ENCODE data around the gene IL17RB.

Gene IL17RB

DNA sequence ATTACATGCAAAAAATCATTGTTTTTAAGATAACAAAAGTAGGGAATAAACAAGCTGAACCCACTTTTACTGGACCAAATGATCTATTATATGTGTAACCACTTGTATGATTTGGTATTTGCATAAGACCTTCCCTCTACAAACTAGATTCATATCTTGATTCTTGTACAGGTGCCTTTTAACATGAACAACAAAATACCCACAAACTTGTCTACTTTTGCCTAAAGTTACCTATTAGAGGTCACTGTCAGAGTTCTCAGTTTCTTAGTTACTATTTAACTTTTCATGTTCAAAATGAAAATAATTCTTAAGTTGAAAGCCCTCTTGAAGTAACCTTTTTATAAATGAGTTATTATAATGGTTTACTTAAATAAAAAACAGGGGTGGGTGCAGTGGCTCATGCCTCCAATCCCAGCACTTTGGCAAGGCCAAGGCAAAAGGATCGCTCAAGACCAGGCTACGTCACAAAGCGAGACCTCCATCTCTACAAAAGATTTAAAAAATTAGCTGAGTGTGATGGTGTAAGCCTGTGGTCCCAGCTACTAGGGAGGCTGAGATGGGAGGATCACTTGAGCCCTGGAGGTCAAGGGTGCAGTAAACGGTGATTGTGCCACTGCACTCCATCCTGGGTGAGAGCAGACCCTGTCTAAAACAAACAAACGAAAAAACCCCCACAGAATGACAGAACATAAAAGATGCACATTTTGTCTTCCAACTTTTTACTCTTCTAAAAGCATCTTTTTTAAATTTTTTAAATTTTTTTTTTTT, 19.5 kb downstream of the IL17RB start:
- no peak for DNase-seq

DNA sequence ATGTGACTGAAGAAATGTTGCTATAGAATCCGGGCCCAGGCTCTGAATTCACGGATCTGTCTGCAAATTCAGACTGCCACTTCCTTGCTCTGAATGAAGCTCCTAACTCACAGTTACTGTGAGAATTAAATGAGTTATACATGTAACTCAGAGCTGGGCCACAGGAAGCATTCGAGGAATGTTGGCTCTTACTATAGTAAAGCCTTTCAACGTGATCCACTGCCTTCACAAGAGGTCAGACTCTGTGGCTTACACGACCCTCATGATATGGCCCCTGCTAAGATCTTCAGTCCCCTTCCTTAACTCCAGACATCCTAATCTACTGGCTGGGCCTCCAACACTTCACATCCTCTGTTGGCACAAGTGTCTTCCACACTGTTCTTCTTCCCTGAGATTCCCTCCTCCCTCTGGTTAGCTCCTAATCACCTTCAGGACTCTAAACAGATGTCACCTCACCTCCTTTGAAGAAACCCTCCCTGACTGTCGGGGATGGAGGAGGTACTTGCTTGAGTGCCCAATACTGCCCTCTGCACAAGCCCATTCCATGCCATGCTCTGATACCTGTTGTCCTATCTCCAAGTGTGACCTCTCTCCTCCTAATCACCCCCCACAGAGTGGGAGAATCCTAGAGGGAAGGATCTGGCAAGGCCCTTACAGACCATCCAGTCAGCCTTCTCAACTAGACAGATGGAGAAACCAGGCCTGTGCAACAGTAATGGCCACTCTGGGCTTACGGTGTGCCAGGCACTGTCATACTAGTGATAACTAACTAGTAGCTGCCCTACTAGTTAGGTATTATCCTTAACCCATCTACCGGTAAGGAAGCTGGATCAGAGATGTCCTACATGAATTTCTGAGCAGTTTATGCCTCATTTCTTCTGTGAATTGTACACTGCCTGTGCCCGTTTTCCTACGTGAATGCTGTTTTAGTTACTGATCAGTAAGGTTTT, 34.3 kb downstream of the IL17RB start:
- DNase-seq, result no peak

DNA sequence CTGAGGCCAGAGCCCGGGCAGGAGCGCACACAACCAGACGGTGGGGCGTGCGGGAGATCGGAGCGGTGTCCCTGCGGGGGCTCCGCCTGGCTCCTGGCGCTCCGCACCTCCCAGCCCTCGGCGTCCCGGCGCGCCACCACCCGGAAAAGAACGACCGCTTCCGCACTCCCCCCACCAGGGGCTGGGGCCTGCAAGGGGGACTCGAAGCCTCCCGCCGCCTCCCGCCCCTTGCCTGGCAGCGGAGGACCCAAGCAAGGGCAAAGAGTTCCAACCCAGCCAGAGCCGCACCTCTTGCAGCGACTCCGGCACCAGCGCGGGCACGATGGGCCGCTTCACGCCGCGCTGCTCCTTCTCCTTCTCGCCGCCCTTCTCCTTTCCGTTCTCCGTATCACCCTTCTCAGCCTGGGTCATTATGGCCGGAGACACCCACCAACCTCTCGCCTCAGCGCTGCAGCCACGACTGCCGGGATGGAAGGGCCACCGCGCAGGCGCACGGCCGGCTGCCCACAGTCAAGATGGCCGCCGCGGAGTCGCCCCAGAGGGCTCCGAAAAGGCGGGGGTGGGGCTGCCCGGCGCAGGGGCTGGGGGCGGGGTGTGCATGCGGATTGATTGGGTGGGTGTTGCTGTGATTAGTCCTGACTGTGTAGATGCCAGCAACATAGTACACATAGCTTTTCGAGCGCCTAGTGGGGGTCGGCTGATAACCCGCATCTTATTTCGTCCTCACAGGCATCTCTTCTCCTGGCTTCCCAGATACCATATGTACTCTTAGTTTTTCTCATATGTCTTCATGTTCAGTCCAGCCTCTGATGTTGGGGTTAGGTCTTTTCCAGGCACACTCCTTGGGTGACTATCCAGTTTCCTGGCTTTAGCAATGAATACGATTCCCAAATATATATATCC, 35.6 kb downstream of the IL17RB start, which contains the start of gene ACTR8:
ACTR8 (minus strand) TSS at position 462 of the 903 bp plus-strand sequence; CDS start at position 411, 51 bp downstream.
- peak; percentile 61 to 66 for DNase-seq

DNA sequence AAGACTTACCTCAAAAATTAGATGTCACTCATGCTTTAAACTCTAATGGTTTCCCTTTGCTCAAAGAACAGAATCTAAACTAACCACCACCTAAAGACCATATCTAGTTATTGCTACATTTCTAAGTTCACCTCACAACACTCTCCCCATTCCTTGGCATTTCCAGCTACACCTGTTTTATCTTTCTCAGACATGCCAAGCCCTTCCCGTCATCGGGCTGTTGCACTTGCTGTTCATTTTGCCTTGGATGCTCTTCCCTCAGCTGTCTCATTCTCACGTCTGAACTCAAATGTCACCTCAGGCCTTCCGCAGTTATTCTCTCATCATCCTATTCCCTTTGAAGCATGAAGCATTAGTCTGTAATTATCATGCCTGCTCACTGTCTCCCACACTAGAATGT, 36.6 kb downstream of the IL17RB start:
- no peak for DNase-seq

- no peak for DNase-seq
Measured at GRCh38 chr3:53884623-53885022, 38.3 kb downstream of the IL17RB start.

GRCh38 chr3:53885239-53885638, 38.9 kb downstream of the IL17RB start:
- DNase-seq, result no peak

GRCh38 chr3:53887446-53887845, 41.1 kb downstream of the IL17RB start:
- DNase-seq, result no peak

DNA sequence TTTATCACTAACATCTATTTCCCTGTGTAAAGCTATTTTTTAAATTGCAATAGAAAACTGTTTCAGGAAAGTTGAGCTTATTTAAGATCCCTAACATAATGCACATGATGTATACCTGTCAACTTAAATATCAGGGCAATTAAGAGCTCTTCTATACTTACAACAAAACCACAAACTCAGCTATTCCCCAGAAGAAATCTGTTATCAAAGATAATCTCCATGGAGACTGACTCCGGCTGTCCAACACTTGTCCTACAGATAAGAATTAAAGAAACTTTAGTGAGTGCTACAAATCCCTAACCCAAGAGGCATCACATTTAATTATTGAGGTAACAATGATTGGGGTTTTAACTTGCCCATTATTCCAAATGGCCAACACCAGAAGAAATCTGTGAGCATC, 41.9 kb downstream of the IL17RB start:
- DNase-seq, result no peak

DNA sequence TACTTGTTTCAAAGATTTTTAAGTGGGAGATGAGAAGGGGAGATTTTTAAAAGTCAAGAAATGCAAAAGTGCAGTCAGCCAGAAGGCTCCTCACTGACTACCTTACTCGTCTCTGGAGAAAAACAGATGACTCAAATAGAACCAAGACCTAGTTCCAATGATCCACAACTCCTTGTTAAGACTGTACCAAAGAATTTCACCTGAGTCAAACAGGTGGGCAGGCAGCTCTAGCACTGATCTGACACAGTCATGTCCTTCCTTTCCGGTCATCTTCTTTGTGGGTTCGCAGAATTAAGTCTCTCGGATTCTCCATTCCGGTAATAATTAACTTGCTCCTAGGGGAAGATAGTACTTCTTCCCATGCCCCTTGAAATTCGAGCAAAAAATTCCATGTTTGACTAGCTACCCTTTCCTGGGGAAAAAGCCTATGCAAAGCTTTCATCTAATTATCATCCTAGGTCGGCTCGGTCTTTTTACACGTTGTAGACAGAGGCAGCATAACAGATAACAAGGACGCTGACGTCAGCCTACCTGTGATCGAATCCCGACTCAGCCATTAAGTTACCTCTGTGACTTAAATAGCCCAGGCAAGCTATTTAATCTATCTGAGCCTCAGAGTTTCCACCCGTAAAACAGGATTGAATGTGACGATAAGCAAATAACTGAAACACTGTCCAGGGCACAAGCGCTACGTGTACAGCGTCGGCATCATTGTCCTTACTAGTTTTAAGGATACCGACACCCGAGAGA, 44.5 kb downstream of the IL17RB start:
- DNase-seq, result peak; percentile 4 to 39

GRCh38 chr3:53891497-53892285, 45.3 kb downstream of the IL17RB start, which contains the start of gene SELENOK:
TSS of gene SELENOK (minus strand) at chr3:53891859.
- DNase-seq, result peak; percentile 96 to 98

DNA sequence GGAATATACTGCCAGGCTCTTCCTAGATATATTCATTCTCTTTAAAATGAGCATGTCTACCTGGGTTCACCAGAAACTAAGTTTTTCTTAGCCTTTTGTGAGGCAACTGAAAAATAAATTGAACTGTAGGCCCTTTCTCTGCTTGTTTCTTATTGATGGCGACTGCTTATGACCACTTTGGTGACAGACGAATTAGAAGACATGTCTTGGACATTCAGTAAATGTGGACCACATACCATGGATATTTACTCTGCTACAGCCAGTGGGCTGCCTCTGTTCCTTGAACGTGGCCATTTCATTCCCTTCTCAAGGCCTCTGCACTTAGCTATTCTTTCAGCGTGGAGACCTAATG, 45.9 kb downstream of the IL17RB start:
- no peak for DNase-seq

- DNase-seq, result no peak
Measured at GRCh38 chr3:53899750-53900149, 53.4 kb downstream of the IL17RB start.

DNA sequence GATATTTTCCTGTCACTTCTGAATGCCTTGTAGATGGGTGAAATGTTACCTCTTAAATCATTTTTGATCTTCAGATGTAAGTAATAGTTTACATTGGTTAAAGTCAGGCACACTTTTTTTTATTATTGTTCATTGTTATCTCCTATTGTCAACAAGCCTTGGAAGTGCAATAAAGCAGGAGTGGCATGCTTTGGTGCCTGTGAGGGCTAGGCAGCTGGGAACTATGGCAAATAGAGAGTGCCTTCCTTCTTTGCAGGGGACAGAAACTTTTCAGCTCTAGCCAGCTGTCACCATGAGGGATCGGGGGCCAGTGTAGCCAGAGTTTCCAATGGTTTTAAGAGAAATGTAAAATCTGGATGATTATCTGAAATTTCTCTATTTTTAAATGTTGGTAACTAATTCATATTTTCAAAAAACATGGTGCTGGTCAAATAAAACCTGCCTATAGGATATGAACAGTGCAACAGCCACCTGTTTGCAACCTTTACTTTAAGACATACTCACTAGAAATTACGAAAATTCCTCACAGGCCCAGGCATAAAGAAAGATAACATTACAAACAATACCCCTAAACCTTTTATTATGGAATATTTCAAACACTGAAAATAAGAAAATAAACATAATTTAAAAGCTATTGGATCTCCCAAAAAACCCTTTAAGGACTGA, 54.4 kb downstream of the IL17RB start:
- no peak for DNase-seq

- DNase-seq, result no peak
Measured at GRCh38 chr3:53902067-53902466, 55.7 kb downstream of the IL17RB start.

GRCh38 chr3:53902711-53903110, 56.3 kb downstream of the IL17RB start:
- no peak for DNase-seq

GRCh38 chr3:53913401-53913800, 67.0 kb downstream of the IL17RB start:
- DNase-seq, result peak in 1 of 2 experiments; percentile 18

Measured in NCI-H2081 (cell line).